Right atrium auricular region (tissue), 2 donors: ENCODE measurements around the gene USH2A. TPM values are rescaled to one million over a fixed set of nuclear protein-coding genes. Genes with fewer than 3 reads are reported as not detected.

Source experiments
- DNase-seq: peaks from one replicate; pipeline ENCODE4 v3.0.0-alpha.2; 2019; ENCODE audit warnings: low spot score
- H3K27ac ChIP-seq, 2 donors: fragments of 200-600 bp; sonication (generic); 1 replicate in 1 of 2; 2 replicates in 1 of 2; pipeline ENCODE4 v1.5.1; 2016 to 2019
- H3K27me3 ChIP-seq, 2 donors: fragments of 200-600 bp; sonication (generic); one replicate each; pipeline versions ENCODE4 v1.5.1 to v1.6.0; 2017 to 2019
- H3K36me3 ChIP-seq: fragments of 200-600 bp; sonication (generic); one replicate; pipeline ENCODE4 v1.5.1; 2016
- H3K4me1 ChIP-seq, 2 donors: fragments of 200-600 bp; sonication (generic); one replicate each; pipeline versions ENCODE4 v1.5.1 to v1.6.0; 2017 to 2019
- H3K4me3 ChIP-seq, 2 donors: fragments of 200-600 bp; sonication (generic); 1 replicate in 1 of 2; 2 replicates in 1 of 2; pipeline ENCODE4 v1.5.1; 2017 to 2019; ENCODE audit warnings: mild to moderate bottlenecking in 1 of 2, moderate library complexity in 1 of 2
- H3K9me3 ChIP-seq, 2 donors: fragments of 200-600 bp; sonication (generic); one replicate each; pipeline ENCODE4 v1.5.1; 2019
- CTCF ChIP-seq, 2 donors: fragments of 200-600 bp; sonication (generic); IDR thresholded peaks; one replicate each; pipeline ENCODE4 v1.5.1; 2019; ENCODE audit warnings: antibody characterized with exemption in 2 of 2
- total RNA-seq, 2 donors: library from RNA; depleted of rRNA; stranded (reverse); fragments of >200 nt; gene quantifications; one replicate each; pipeline ENCODE4 v1.1.0, GENCODE V29; 2016

The USH2A gene
- total RNA-seq, 2 donors from 2014 or later: 2.4 to 5.6 TPM

- Histone ChIP-seq H3K4me3 (no peak overlapping the region), H3K4me1 (peaks cover 0 to 9% of the 10 kb centered on the region in 2 donors), H3K27ac (no peak overlapping the region), H3K36me3 (no peaks in the 10 kb centered on the region), H3K27me3 (no peaks in the 10 kb centered on the region), H3K9me3 (no peaks in the 10 kb centered on the region)
- DNase-seq: no peak
- TF ChIP-seq CTCF (IDR thresholded peaks at IDR 0.05): no peak
Measured at GRCh38 chr1:215635827-215636226, 787.4 kb downstream of the USH2A start.

- H3K9me3 ChIP-seq: no peaks in the 10 kb centered on the region
- H3K4me1 ChIP-seq: no peaks in the 10 kb centered on the region
- H3K27me3 ChIP-seq: no peaks in the 10 kb centered on the region
- H3K36me3 ChIP-seq: no peaks in the 10 kb centered on the region
- TF ChIP-seq CTCF (IDR thresholded peaks at IDR 0.05): no peak
- no peak overlapping the region for H3K27ac ChIP-seq
- DNase-seq: no peak
- no peak overlapping the region for H3K4me3 ChIP-seq
Measured at GRCh38 chr1:215631489-215631888, 791.8 kb downstream of the USH2A start.

- Histone ChIP-seq H3K27me3 (no peaks in the 10 kb centered on the region), H3K9me3 (no peaks in the 10 kb centered on the region), H3K36me3 (no peaks in the 10 kb centered on the region), H3K4me3 (no peak overlapping the region), H3K4me1 (no peaks in the 10 kb centered on the region), H3K27ac (no peak overlapping the region)
- no peak for TF ChIP-seq CTCF (IDR thresholded peaks at IDR 0.05)
- no peak for DNase-seq
Measured at GRCh38 chr1:215631040-215631439, 792.2 kb downstream of the USH2A start.

- no peak overlapping the region for H3K27ac ChIP-seq
- TF ChIP-seq CTCF (IDR thresholded peaks at IDR 0.05): no peak
- no peaks in the 10 kb centered on the region for H3K27me3 ChIP-seq
- no peaks in the 10 kb centered on the region for H3K4me1 ChIP-seq
- no peak overlapping the region for H3K4me3 ChIP-seq
- H3K36me3 ChIP-seq: peaks cover 7% of the 10 kb centered on the region
- no peaks in the 10 kb centered on the region for H3K9me3 ChIP-seq
- DNase-seq: no peak
Measured at GRCh38 chr1:215625949-215626348, 797.3 kb downstream of the USH2A start.

GRCh38 chr1:215623162-215623561 is 800.1 kb downstream of the USH2A start:
- Histone ChIP-seq H3K27ac (no peak overlapping the region), H3K27me3 (no peaks in the 10 kb centered on the region), H3K36me3 (peaks cover 28% of the 10 kb centered on the region)

More at GRCh38 chr1:215623162-215623561, 800.1 kb downstream of the USH2A start:
- no peak for TF ChIP-seq CTCF (IDR thresholded peaks at IDR 0.05)
- Histone ChIP-seq H3K9me3 (no peaks in the 10 kb centered on the region), H3K4me1 (no peaks in the 10 kb centered on the region), H3K4me3 (no peak overlapping the region)
- no peak for DNase-seq
